Endothelial cell of umbilical vein (primary cell): Measurements from ENCODE around the gene BCL11A. TPM values are rescaled to one million over a fixed set of nuclear protein-coding genes. Genes with fewer than 3 reads are reported as not detected.

ENCODE experiments used
- BruUV-seq: library from RNA; stranded (reverse); fragments of 400-500 nt; replicated peaks from 2 replicates; lab custom pipeline; 2021; lab: Mats Ljungman, UMichigan
- CTCF ChIA-PET: fragments of 300-600, 350-600 bp; sonication (Branson Sonifier 250); formaldehyde crosslinking; loops from one replicate; lab custom pipeline; 2021; ENCODE audit warnings: antibody characterized with exemption, inconsistent platforms; lab: Charles Lee
- POLR2A ChIA-PET: fragments of 300-600, 350-600 bp; sonication (Branson Sonifier 250); formaldehyde crosslinking; loops from one replicate; lab custom pipeline; 2021; ENCODE audit warnings: antibody characterized with exemption, inconsistent platforms; lab: Charles Lee
- DNase-seq: peaks from one replicate; pipeline ENCODE4 v3.0.0-alpha.2; 2011; ENCODE audit warnings: low read depth, low spot score
- FAIRE-seq: peaks from 2 replicates; lab custom pipeline; 2011; peaks lifted over from hg19 to GRCh38; lab: Jason Lieb, UNC
- H2AFZ ChIP-seq: 2 replicates; pipeline ENCODE4 v1.6.0; 2012; ENCODE audit warnings: low read depth, low read length, control low read depth, inconsistent platforms
- H3K27ac ChIP-seq: 2 replicates; pipeline ENCODE4 v1.5.1; 2011; ENCODE audit warnings: low read depth, mild to moderate bottlenecking, control low read depth, low read length, moderate library complexity; ENCODE audit not compliant: insufficient read depth
- H3K27me3 ChIP-seq, 2 experiments: 2 replicates each; pipeline versions ENCODE4 v1.6.0 to v1.6.1; 2011; ENCODE audit warnings: low read length in 2 of 2, mixed read lengths in 1 of 2; ENCODE audit not compliant: control insufficient read depth in 2 of 2, insufficient read depth in 2 of 2
- H3K36me3 ChIP-seq, 2 experiments: 2 replicates in 1 of 2; 3 replicates in 1 of 2; pipeline ENCODE4 v1.5.1; 2011; ENCODE audit warnings: low read length in 2 of 2, mild to moderate bottlenecking in 1 of 2, moderate library complexity in 1 of 2; ENCODE audit not compliant: control insufficient read depth in 2 of 2, insufficient read depth in 2 of 2; ENCODE audit errors: extremely low read depth in 1 of 2
- H3K4me1 ChIP-seq: 3 replicates; pipeline ENCODE4 v1.5.1; 2011; ENCODE audit warnings: mild to moderate bottlenecking, low read length; ENCODE audit not compliant: control insufficient read depth, insufficient read depth; ENCODE audit errors: extremely low read depth
- H3K4me2 ChIP-seq: 2 replicates; pipeline ENCODE4 v1.6.1; 2011; ENCODE audit warnings: low read length, control low read depth, mixed read lengths; ENCODE audit not compliant: insufficient read depth
- H3K4me3 ChIP-seq, 3 experiments: fragments of 200-600 bp in 1 of 3; sonication (generic), shearing (Covaris generic) in 1 of 3; replicated peaks in 1 of 3; 2 replicates each; pipeline ENCODE4 v1.5.1; 2011 to 2016; ENCODE audit warnings: control low read depth in 3 of 3, low read length in 3 of 3, mild to moderate bottlenecking in 2 of 3, inconsistent platforms in 1 of 3, low read depth in 1 of 3, moderate library complexity in 1 of 3; ENCODE audit not compliant: insufficient read depth in 1 of 3
- H3K79me2 ChIP-seq: 2 replicates; pipeline ENCODE4 v1.6.0; 2012; ENCODE audit warnings: low read length, inconsistent platforms; ENCODE audit not compliant: control insufficient read depth, insufficient read depth
- H3K9ac ChIP-seq: replicated peaks from 2 replicates; pipeline ENCODE3; 2011; ENCODE audit warnings: low read length, control low read depth; ENCODE audit not compliant: insufficient read depth; ENCODE audit errors: extremely low read depth
- H3K9me1 ChIP-seq: replicated peaks from 3 replicates; pipeline ENCODE4 v1.6.0; 2011; ENCODE audit warnings: mild to moderate bottlenecking, low read length; ENCODE audit not compliant: control insufficient read depth, insufficient read depth; ENCODE audit errors: extremely low read depth
- H3K9me3 ChIP-seq: replicated peaks from 2 replicates; pipeline ENCODE4 v1.5.1; 2012; ENCODE audit warnings: low read length, inconsistent platforms; ENCODE audit not compliant: control insufficient read depth, insufficient read depth
- H4K20me1 ChIP-seq: replicated peaks from 2 replicates; pipeline ENCODE3; 2011; ENCODE audit warnings: mild to moderate bottlenecking, low read length; ENCODE audit not compliant: control insufficient read depth, insufficient read depth; ENCODE audit errors: extremely low read depth
- MYC ChIP-seq: IDR thresholded peaks from one replicate; pipeline ENCODE4 v1.6.1; 2011; ENCODE audit warnings: mild to moderate bottlenecking, low read depth, low read length
- POLR2AphosphoS5 ChIP-seq: IDR thresholded peaks from 2 replicates; pipeline ENCODE4 v1.6.1; 2012; ENCODE audit warnings: low read depth, mild to moderate bottlenecking, control low read depth, low read length, moderate library complexity; ENCODE audit not compliant: insufficient read depth
- dilution Hi-C: fragments of 300-500 bp; cut with MboI; formaldehyde crosslinking; loops from one replicate; pipeline ENCODE4 v1.15.0; 2019; ENCODE audit warnings: low sequenced_read_pairs; ENCODE audit not compliant: extremely low pct_ligation_motif_present
- intact Hi-C: fragments of 100-400 bp; cut with micrococcal nuclease; formaldehyde crosslinking; loops from one replicate; pipeline ENCODE4 v1.10.0; 2022
- polyA plus RNA-seq, 4 experiments: library from polyadenylated mRNA; depleted of rRNA in 3 of 4; stranded (reverse) in 3 of 4; unstranded in 1 of 4; fragments of >200 nt; gene quantifications; 2 replicates each; pipeline versions ENCODE4 v1.2.1 to v1.2.3, GENCODE V29; 2011 to 2012; ENCODE audit warnings: missing spikeins in 1 of 4
- total RNA-seq: library from RNA; stranded (reverse); gene quantifications from 2 replicates; pipeline ENCODE4 v1.2.3, GENCODE V29; 2021
- TF ChIP-seq, protein P1 (sequence below): IDR thresholded peaks from 2 replicates; pipeline ENCODE4 v1.6.1; 2011; ENCODE audit not compliant: insufficient read depth, insufficient read length
- TF ChIP-seq, protein P2 (sequence below), 2 donors: IDR thresholded peaks; 1 replicate in 1 of 2; 2 replicates in 1 of 2; pipeline ENCODE4 v1.5.1; 2011; ENCODE audit warnings: low read length in 2 of 2, mild to moderate bottlenecking in 2 of 2, moderate library complexity in 2 of 2, control low read depth in 1 of 2, inconsistent platforms in 1 of 2, low read depth in 1 of 2; ENCODE audit not compliant: insufficient read depth in 1 of 2; ENCODE audit errors: extremely low read depth in 1 of 2

The BCL11A gene
- total and polyA plus RNA-seq, 2 donors (not counting 3 experiments of a cell fraction or from before 2014, with no cell fraction given): 0.12 to 0.88 TPM

- CTCF ChIA-PET: no interaction called here
- no peaks in the 10 kb centered on the region for H3K79me2 ChIP-seq
Measured at GRCh38 chr2:60536746-60537145, 16.7 kb downstream of the BCL11A start.

More at GRCh38 chr2:60536746-60537145, 16.7 kb downstream of the BCL11A start:
- Histone ChIP-seq H4K20me1 (no peaks in the 10 kb centered on the region), H3K4me1 (no peaks in the 10 kb centered on the region), H2AFZ (no peak overlapping the region), H3K4me3 (no peak overlapping the region), H3K27ac (no peak overlapping the region), H3K27me3 (peaks cover 0 to 4% of the 10 kb centered on the region in 2 experiments), H3K4me2 (no peak overlapping the region), H3K9me1 (no peaks in the 10 kb centered on the region), H3K36me3 (no peaks in the 10 kb centered on the region), H3K9ac (no peak overlapping the region), H3K9me3 (no peaks in the 10 kb centered on the region)
- intact Hi-C loops: no loop called here
- FAIRE-seq: no peak
- no TSS peak for BruUV-seq
- TF ChIP-seq, protein P1, sequence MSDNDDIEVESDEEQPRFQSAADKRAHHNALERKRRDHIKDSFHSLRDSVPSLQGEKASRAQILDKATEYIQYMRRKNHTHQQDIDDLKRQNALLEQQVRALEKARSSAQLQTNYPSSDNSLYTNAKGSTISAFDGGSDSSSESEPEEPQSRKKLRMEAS: no peak
- TF ChIP-seq, protein P2, sequence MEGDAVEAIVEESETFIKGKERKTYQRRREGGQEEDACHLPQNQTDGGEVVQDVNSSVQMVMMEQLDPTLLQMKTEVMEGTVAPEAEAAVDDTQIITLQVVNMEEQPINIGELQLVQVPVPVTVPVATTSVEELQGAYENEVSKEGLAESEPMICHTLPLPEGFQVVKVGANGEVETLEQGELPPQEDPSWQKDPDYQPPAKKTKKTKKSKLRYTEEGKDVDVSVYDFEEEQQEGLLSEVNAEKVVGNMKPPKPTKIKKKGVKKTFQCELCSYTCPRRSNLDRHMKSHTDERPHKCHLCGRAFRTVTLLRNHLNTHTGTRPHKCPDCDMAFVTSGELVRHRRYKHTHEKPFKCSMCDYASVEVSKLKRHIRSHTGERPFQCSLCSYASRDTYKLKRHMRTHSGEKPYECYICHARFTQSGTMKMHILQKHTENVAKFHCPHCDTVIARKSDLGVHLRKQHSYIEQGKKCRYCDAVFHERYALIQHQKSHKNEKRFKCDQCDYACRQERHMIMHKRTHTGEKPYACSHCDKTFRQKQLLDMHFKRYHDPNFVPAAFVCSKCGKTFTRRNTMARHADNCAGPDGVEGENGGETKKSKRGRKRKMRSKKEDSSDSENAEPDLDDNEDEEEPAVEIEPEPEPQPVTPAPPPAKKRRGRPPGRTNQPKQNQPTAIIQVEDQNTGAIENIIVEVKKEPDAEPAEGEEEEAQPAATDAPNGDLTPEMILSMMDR (IDR thresholded peaks at IDR 0.05; ENCODE audit: extremely low read depth in 1 of 2, insufficient read depth in 1 of 2, low read depth in 1 of 2, low read length in 2 of 2): no peak
- no peak for TF ChIP-seq POLR2AphosphoS5
- no peak for TF ChIP-seq MYC
- dilution Hi-C loops: no loop called here
- POLR2A ChIA-PET: no interaction called here
- no peak for DNase-seq
